Anterior cingulate cortex (tissue), 58 donors: Measurements from ENCODE around the gene DOCK3.
A peak's percentile ranks its signal among the peaks of the same experiment; 100 is the strongest.
"Not testable (repeated sequence)": the region's sequence is repeated elsewhere in the genome, so short reads cannot be mapped to it uniquely, and the experiment has no call there.

Experiments used
- DNase-seq, 58 donors: peaks; one replicate each; lab custom pipeline; 2025; lab: John Stamatoyannopoulos, UW

DOCK3 gene

GRCh38 chr3:50953825-50954414 lies 279.2 kb downstream of the DOCK3 start:
- DNase-seq = no peak

- DNase-seq = no peak
These were observed 286.7 kb downstream of the DOCK3 start for GRCh38 chr3:50961386-50961785.

- DNase-seq = peak in 2 of 58 donors; percentile 1 to 3
These were observed 296.8 kb downstream of the DOCK3 start for GRCh38 chr3:50971487-50971924.

- DNase-seq = no peak
These were observed 297.3 kb downstream of the DOCK3 start for GRCh38 chr3:50972029-50972428.

GRCh38 chr3:50978586-50978985 lies 303.9 kb downstream of the DOCK3 start:
- DNase-seq = not testable (repeated sequence)

- DNase-seq = no peak
These were observed 304.4 kb downstream of the DOCK3 start for GRCh38 chr3:50978991-50979667.

GRCh38 chr3:50982540-50983325 lies 308.0 kb downstream of the DOCK3 start:
- no peak for DNase-seq

GRCh38 chr3:50983887-50984286 lies 309.2 kb downstream of the DOCK3 start:
- DNase-seq = no peak

GRCh38 chr3:50985893-50986292 lies 311.2 kb downstream of the DOCK3 start:
- DNase-seq = no peak

- no peak for DNase-seq
These were observed 312.0 kb downstream of the DOCK3 start for GRCh38 chr3:50986726-50987125.

- DNase-seq = no peak
These were observed 319.8 kb downstream of the DOCK3 start for GRCh38 chr3:50994537-50994936.

- DNase-seq = no peak
These were observed 320.5 kb downstream of the DOCK3 start for GRCh38 chr3:50995085-50995824.

GRCh38 chr3:51002495-51002894 lies 327.8 kb downstream of the DOCK3 start:
- DNase-seq = no peak

GRCh38 chr3:51004235-51004634 lies 329.5 kb downstream of the DOCK3 start:
- DNase-seq = no peak

- no peak for DNase-seq
These were observed 349.4 kb downstream of the DOCK3 start for GRCh38 chr3:51024121-51024520.

- DNase-seq = peak in 1 of 58 donors; percentile 4
These were observed 350.3 kb downstream of the DOCK3 start for GRCh38 chr3:51024765-51025632.

GRCh38 chr3:51031666-51032065 lies 356.9 kb downstream of the DOCK3 start:
- DNase-seq = no peak

- DNase-seq = no peak
These were observed 360.9 kb downstream of the DOCK3 start for GRCh38 chr3:51035630-51036029.

GRCh38 chr3:51044982-51045381 lies 370.3 kb downstream of the DOCK3 start:
- DNase-seq = no peak

- DNase-seq = no peak
These were observed 377.8 kb downstream of the DOCK3 start for GRCh38 chr3:51052562-51052961.
